MCF 10A (cell line): ENCODE data around the gene CAMKMT. TPM values are rescaled to one million over a fixed set of nuclear protein-coding genes. Genes with fewer than 3 reads are reported as not detected.

ENCODE experiments used
- BruUV-seq: library from RNA; stranded (reverse); fragments of 400-500 nt; replicated peaks from 2 replicates; lab custom pipeline; 2021; lab: Mats Ljungman, UMichigan
- CTCF ChIA-PET: fragments of 300-600 bp; sonication (Branson Sonifier 250); formaldehyde crosslinking; extraction: SDS; loops from one replicate; lab custom pipeline; 2021; ENCODE audit warnings: antibody characterized with exemption, inconsistent platforms; lab: Yijun Ruan, JAX
- POLR2A ChIA-PET: fragments of 300-600, 350-650 bp; sonication (Branson Sonifier 250); formaldehyde crosslinking; extraction: SDS; loops from one replicate; lab custom pipeline; 2020; ENCODE audit warnings: antibody characterized with exemption, inconsistent platforms; lab: Yijun Ruan, JAX
- DNase-seq: peaks from one replicate; pipeline ENCODE4 v3.0.0-alpha.2; 2018; ENCODE audit not compliant: unreplicated experiment
- H3K27ac Mint-ChIP-seq: one replicate; pipeline ENCODE4 v1.8.0; 2022; ENCODE audit warnings: mild to moderate bottlenecking, low read depth, mixed read lengths; ENCODE audit not compliant: unreplicated experiment
- H3K27me3 Mint-ChIP-seq: one replicate; pipeline ENCODE4 v1.8.0; 2022; ENCODE audit warnings: mixed read lengths; ENCODE audit not compliant: insufficient read depth, unreplicated experiment
- H3K36me3 Mint-ChIP-seq: one replicate; pipeline ENCODE4 v1.8.0; 2022; ENCODE audit warnings: mild to moderate bottlenecking, moderate library complexity, mixed read lengths; ENCODE audit not compliant: insufficient read depth, unreplicated experiment
- H3K4me1 Mint-ChIP-seq: one replicate; pipeline ENCODE4 v1.8.0; 2022; ENCODE audit warnings: mixed read lengths; ENCODE audit not compliant: insufficient read depth, unreplicated experiment
- H3K4me3 Mint-ChIP-seq: one replicate; pipeline ENCODE4 v1.8.0; 2022; ENCODE audit warnings: mild to moderate bottlenecking, moderate library complexity, mixed read lengths; ENCODE audit not compliant: unreplicated experiment
- H3K9me3 Mint-ChIP-seq: one replicate; pipeline ENCODE4 v1.8.0; 2022; ENCODE audit warnings: mixed read lengths; ENCODE audit not compliant: unreplicated experiment
- CTCF ChIP-seq: fragments of 200-600 bp; IDR thresholded peaks from one replicate; pipeline ENCODE4 v1.8.0; 2022; ENCODE audit warnings: antibody characterized with exemption, mild to moderate bottlenecking; ENCODE audit not compliant: unreplicated experiment
- intact Hi-C: fragments of 100-400 bp; cut with micrococcal nuclease; formaldehyde crosslinking; loops from 2 replicates; pipeline ENCODE4 v1.14.1; 2022
- total RNA-seq: library from RNA; stranded (reverse); gene quantifications from 2 replicates; pipeline ENCODE4 v1.2.3, GENCODE V29; 2022

CAMKMT gene
- total RNA-seq, 1 experiment from 2014 or later = 9.9 TPM

DNA sequence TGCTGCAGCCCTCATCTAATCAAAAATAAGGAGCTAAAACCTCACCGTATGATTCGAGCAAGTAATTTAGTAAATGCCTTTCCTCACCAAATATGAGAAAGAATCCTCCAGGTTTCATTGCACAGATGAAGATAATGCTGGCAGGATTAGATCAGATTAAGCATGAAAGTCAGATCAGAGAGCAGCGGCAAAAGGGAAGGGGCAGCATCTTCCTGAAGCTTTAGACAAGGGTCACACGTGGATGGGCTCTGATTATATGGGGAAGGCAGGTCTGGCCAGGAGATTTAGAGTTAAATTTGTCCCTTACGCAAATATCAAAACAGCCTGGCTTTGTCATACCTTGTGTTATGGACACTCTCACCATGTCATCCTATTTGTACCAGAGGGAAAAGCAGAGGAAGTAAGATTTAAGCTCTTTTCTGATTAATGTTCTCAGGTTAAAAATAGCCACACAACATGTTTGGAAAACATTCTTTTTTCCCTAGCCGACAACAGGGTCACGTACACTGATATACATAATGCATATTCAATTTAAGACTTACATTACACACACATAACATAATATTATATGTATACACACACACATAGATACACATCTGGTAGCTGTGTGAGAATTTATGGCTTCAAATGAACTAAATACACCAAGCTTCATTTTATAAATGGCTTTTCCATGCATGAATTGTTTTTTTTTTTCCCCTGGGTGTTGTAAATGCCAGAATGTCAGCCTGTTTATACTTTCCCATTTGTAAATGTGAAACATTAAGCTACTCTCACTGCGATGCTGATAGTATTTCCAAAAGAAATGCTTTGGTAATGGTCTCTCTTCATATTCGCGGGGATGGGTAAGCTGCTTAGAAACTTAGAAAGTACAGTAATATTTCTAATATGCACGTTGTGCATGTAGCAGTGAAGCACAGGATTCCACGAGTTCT is 383.5 kb downstream of the CAMKMT start:
- CTCF ChIA-PET = interaction anchor here (1.1 to 2.0 kb wide), 3 partner anchors 38 to 211 kb away, joined by 3 to 6 read pairs (median 3); no protein-coding TSS in a partner anchor
- Mint-ChIP-seq H3K27me3 (no peaks in the 10 kb centered on the region), H3K36me3 (no peaks in the 10 kb centered on the region), H3K4me3 (no peak overlapping the region), H3K4me1 (peaks cover 11% of the 10 kb centered on the region), H3K27ac (no peak overlapping the region), H3K9me3 (no peaks in the 10 kb centered on the region)
- no peak for DNase-seq
- intact Hi-C loops = no loop called here
- no peak for TF ChIP-seq CTCF
- no TSS peak for BruUV-seq
- POLR2A ChIA-PET = interaction anchor here (0.6 to 0.8 kb wide), 3 partner anchors 162 to 754 kb away, joined by 3 to 4 read pairs (median 3); no protein-coding TSS in a partner anchor

DNA sequence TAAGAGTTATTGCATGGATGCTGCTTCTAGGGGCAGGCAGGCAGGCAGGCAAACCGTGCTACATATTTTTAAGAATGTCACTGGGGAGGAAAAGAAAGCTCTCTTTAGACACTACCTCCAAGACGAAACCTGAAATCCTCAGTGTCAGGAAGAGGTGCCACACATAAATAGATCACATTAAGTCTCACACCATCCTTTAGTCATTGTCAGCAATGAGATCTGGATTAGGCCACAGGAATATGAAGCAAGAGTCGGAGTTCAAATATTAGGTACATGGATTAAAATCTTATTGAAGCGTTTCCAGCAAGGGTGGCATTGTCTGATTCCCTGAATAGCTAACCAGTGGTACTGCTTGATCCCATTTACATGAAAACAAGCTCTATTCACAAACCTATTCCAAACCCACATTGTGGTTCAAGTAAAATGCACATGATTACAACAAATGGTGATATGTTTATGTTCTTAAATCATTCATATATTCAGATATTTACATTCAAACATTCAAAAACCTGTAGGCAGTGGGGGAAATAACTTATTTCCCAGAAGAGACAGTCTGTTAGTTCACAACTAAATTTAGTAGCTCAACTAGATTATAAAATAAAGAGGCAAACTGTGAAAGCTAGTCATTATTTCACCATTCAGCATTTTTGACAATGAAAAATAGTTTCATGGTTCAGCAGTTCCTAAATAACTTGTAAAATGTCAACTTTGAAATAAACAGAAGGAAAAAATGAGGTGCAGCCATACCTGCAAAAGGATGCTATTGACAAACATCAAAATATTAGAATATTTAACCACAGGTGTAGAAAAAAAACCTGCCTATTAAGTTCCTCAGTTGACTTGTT is 384.4 kb downstream of the CAMKMT start:
- Mint-ChIP-seq H3K9me3 (no peaks in the 10 kb centered on the region), H3K27ac (no peak overlapping the region), H3K4me1 (peaks cover 11% of the 10 kb centered on the region), H3K36me3 (peaks cover 4% of the 10 kb centered on the region), H3K27me3 (no peaks in the 10 kb centered on the region), H3K4me3 (no peak overlapping the region)
- intact Hi-C loops = no loop called here
- DNase-seq = no peak
- ChIA-PET POLR2A (interaction anchor here (1.0 to 2.2 kb wide), 3 partner anchors 12 to 38 kb away, joined by 3 to 8 read pairs (median 4); no protein-coding TSS in a partner anchor), CTCF (interaction anchor here (1.1 to 2.3 kb wide), 3 partner anchors 39 to 267 kb away, joined by 3 to 10 read pairs (median 6); no protein-coding TSS in a partner anchor)
- BruUV-seq = no TSS peak
- TF ChIP-seq CTCF = no peak

- no TSS peak for BruUV-seq
Observed at GRCh38 chr2:44746856-44747615, 385.3 kb downstream of the CAMKMT start.

More at GRCh38 chr2:44746856-44747615, 385.3 kb downstream of the CAMKMT start:
- Mint-ChIP-seq H3K27me3 (no peaks in the 10 kb centered on the region), H3K27ac (no peak overlapping the region), H3K4me3 (no peak overlapping the region), H3K36me3 (peaks cover 4% of the 10 kb centered on the region), H3K9me3 (no peaks in the 10 kb centered on the region), H3K4me1 (peaks cover 11% of the 10 kb centered on the region)
- POLR2A ChIA-PET = interaction anchor here (1.0 to 2.2 kb wide), 4 partner anchors 13 to 38 kb away, joined by 3 to 8 read pairs (median 5); no protein-coding TSS in a partner anchor
- peak; percentile 71 for DNase-seq
- CTCF ChIA-PET = interaction anchor here (0.6 to 2.3 kb wide), 3 partner anchors 15 to 268 kb away, joined by 4 to 10 read pairs (median 6); no protein-coding TSS in a partner anchor
- TF ChIP-seq CTCF = no peak
- intact Hi-C loops = no loop called here
